VCaP (cell line): ENCODE measurements around the gene EPHB1.

ENCODE experiments used
- H3K27ac ChIP-seq: fragments of 450-650 bp; 2 replicates; pipeline ENCODE4 v1.5.1; 2017
- CTCF ChIP-seq: fragments of 450-650 bp; conservative IDR thresholded peaks from 2 replicates; pipeline ENCODE4 v1.5.1; 2017; ENCODE audit warnings: mild to moderate bottlenecking, moderate library complexity

Gene EPHB1

GRCh38 chr3:134941820-134942219 lies 146.8 kb downstream of the EPHB1 start:
- no peak overlapping the region for H3K27ac ChIP-seq
- TF ChIP-seq CTCF = no peak

- no peak for TF ChIP-seq CTCF
These were observed 149.4 kb downstream of the EPHB1 start for GRCh38 chr3:134944429-134944828.

GRCh38 chr3:134949150-134949549 lies 154.1 kb downstream of the EPHB1 start:
- no peak for TF ChIP-seq CTCF
- no peak overlapping the region for H3K27ac ChIP-seq

More at GRCh38 chr3:134944429-134944828, 149.4 kb downstream of the EPHB1 start:
- H3K27ac ChIP-seq = no peak overlapping the region

GRCh38 chr3:134952371-134952770 lies 157.3 kb downstream of the EPHB1 start:
- H3K27ac ChIP-seq = no peak overlapping the region
- TF ChIP-seq CTCF = no peak

GRCh38 chr3:134955874-134956273 lies 160.8 kb downstream of the EPHB1 start:
- no peak for TF ChIP-seq CTCF
- no peak overlapping the region for H3K27ac ChIP-seq

GRCh38 chr3:134956395-134956794 lies 161.3 kb downstream of the EPHB1 start:
- TF ChIP-seq CTCF = no peak

GRCh38 chr3:134956844-134957243 lies 161.8 kb downstream of the EPHB1 start:
- TF ChIP-seq CTCF = no peak
- H3K27ac ChIP-seq = no peak overlapping the region

More at GRCh38 chr3:134956395-134956794, 161.3 kb downstream of the EPHB1 start:
- H3K27ac ChIP-seq = no peak overlapping the region

- TF ChIP-seq CTCF = no peak
- no peak overlapping the region for H3K27ac ChIP-seq
These were observed 164.5 kb downstream of the EPHB1 start for GRCh38 chr3:134959516-134959915.
